Measurements from ENCODE around the gene ZNF43. TPM values are rescaled to one million over a fixed set of nuclear protein-coding genes. Genes with fewer than 3 reads are reported as not detected.
"Not testable (repeated sequence)": the region's sequence is repeated elsewhere in the genome, so short reads cannot be mapped to it uniquely, and the experiment has no call there.

The ZNF43 gene
- 16.7 TPM for polyA plus RNA-seq (2013, experiment 1 of 2)
- 18.2 TPM for polyA plus RNA-seq (2013, experiment 2 of 2)

DNA sequence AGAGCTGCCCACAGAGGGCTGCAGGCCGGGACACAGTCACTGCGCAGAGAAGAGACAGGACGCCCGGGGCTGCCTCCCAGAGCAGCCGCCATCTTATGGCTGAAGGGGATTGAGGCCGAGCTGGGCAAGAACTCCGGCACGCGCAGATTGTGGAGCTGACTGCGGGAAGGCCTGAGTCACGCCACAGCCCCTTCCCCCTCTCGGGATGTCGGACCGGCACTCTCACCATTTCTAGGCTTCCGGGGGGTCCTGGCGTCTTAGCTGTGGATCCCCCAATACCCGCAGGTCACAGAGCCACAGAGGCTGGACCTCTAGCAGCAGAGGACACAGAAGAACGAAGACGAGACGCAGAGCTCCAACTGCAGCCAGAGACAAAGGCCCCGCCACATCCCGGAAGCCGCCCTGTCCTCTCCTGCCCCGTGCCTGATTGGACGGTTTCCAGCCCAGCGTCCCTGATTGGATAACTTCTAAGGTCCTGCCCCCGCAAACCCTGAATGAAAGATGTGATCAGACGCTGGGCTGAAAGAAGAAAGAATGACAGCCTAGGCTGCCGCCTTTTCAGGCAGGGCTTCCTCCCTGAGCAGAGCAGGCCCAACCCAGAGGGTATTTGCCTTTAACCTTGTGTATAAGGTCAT, at the start of gene ZNF43:
Gene ZNF43 (minus strand): TSS at position 373 of the 635 bp plus-strand sequence. CDS start 144 bp downstream, at position 229.
- 0% methylated on average over 22 to 28 of the region's 29 CpGs for WGBS, 2 experiments (ENCODE audit: insufficient coverage in 2 of 2)
- Histone ChIP-seq H3K27ac (ENCODE audit: low read depth, low read length, severe bottlenecking) (peak within 1 kb of the TSS; percentile 100), H3K4me1 (ENCODE audit: control insufficient read depth, insufficient read depth, low read length, poor library complexity, severe bottlenecking) (peaks cover 7% of the 10 kb centered on the region), H3K36me3 (ENCODE audit: control insufficient read depth, insufficient read depth, low read length) (peaks cover 64% of the 10 kb centered on the region), H3K4me3 (ENCODE audit: extremely low read depth, insufficient read depth, low read length, poor library complexity, severe bottlenecking) (peak within 1 kb of the TSS; percentile 81), H3K9me3 (ENCODE audit: control insufficient read depth, low read length) (peaks cover 16% of the 10 kb centered on the region)

DNA sequence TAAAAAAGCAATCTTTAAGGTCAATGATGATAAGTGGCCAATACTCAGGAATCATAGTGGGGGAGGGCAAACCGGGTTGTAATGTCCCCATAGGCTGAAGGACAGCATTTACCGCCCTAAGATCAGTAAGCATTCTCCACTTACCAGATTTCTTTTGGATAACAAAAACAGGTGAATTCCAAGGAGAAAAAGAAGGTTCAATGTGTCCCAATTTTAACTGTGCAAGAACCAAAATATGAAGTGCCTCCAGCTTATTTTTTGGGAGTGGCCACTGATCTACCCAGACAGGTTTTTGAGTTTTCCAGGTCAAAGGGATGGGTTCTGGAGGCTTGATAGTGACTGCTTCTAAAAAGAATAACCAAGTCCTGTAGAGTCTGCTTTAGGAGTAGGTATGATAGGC, 49.5 kb upstream of the ZNF43 start:
- H3K4me3 ChIP-seq (ENCODE audit: extremely low read depth, insufficient read depth, low read length, poor library complexity, severe bottlenecking); H3K27ac ChIP-seq (ENCODE audit: low read depth, low read length, severe bottlenecking); H3K36me3 ChIP-seq (ENCODE audit: control insufficient read depth, insufficient read depth, low read length); H3K4me1 ChIP-seq (ENCODE audit: control insufficient read depth, insufficient read depth, low read length, poor library complexity, severe bottlenecking): not testable (repeated sequence)
- WGBS, 2 experiments (ENCODE audit: insufficient coverage in 2 of 2) = 49 to 71% methylated on average over 1 to 2 of the region's 2 CpGs
- peaks cover 28% of the 10 kb centered on the region for H3K9me3 ChIP-seq (ENCODE audit: control insufficient read depth, low read length)

DNA sequence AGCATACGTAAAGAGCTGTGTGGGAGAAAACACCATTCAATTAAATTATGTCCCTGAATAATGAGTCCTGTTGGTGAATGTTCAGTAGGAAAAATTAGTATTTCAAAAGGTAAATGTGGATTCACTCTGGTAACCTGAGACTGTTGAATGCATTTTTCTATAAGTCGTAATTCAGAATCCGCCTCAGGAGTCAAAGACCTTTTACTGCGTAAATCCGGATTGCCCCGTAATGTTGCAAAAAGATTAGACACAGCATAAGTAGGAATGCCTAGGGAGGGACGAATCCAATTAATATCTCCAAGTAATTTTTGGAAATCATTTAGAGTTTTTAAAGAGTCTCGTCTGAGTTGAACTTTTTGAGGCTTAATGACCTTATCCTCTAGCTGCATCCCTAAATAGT, 48.8 kb upstream of the ZNF43 start:
- WGBS, 2 experiments (ENCODE audit: insufficient coverage in 2 of 2) = 93 to 96% methylated on average over 4 to 6 of the region's 8 CpGs
- H3K9me3 ChIP-seq (ENCODE audit: control insufficient read depth, low read length) = peaks cover 30% of the 10 kb centered on the region
- not testable (repeated sequence) for H3K4me1 ChIP-seq (ENCODE audit: control insufficient read depth, insufficient read depth, low read length, poor library complexity, severe bottlenecking); H3K27ac ChIP-seq (ENCODE audit: low read depth, low read length, severe bottlenecking); H3K4me3 ChIP-seq (ENCODE audit: extremely low read depth, insufficient read depth, low read length, poor library complexity, severe bottlenecking); H3K36me3 ChIP-seq (ENCODE audit: control insufficient read depth, insufficient read depth, low read length)

DNA sequence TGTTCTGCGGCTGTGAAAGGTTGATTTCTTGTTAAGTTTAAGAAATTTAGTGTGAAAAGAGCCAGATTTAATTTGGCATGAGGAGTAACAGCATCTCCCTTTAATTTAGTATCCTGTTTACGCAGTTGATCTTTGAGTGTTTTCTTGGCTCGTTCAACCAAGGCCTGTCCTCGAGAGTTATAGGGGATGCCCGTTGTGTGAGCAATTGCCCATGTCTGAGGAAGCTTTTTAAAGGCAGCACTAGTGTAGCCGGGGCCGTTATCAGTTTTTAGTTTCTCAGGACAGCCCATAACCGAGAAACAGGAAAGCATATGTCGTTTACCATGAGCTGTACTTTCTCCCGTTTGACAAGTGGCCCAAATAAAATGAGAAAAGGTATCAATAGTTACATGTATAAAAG, 47.5 kb upstream of the ZNF43 start:
- H3K4me1 ChIP-seq (ENCODE audit: control insufficient read depth, insufficient read depth, low read length, poor library complexity, severe bottlenecking) = no peaks in the 10 kb centered on the region
- 82 to 91% methylated on average over 9 to 10 of the region's 10 CpGs for WGBS, 2 experiments (ENCODE audit: insufficient coverage in 2 of 2)
- H3K27ac ChIP-seq (ENCODE audit: low read depth, low read length, severe bottlenecking) = no peak overlapping the region

DNA sequence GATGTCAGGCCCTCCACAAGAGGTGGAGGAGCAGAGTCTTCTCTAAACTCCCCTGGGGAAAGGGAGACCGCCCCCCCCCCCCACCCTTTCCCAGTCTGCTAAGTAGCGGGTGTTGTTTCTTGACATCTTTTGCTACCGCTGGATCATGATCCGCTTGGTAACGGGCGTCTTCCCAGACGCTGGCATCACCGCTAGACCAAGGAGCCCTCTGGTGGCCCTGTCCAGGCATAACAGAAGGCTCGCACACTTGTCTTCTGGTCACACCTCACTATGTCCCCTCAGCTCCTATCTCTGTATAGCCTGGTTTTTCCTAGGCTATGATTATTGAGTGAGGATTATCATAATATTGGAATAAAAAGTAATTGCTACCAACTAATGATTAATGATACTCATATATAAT, 44.8 kb upstream of the ZNF43 start:
- no CpG with 5 or more reads among the region's 9 CpGs for WGBS, 2 experiments (ENCODE audit: insufficient coverage in 2 of 2)
- peaks cover 38% of the 10 kb centered on the region for H3K9me3 ChIP-seq (ENCODE audit: control insufficient read depth, low read length)
- not testable (repeated sequence) for H3K27ac ChIP-seq (ENCODE audit: low read depth, low read length, severe bottlenecking); H3K4me1 ChIP-seq (ENCODE audit: control insufficient read depth, insufficient read depth, low read length, poor library complexity, severe bottlenecking); H3K4me3 ChIP-seq (ENCODE audit: extremely low read depth, insufficient read depth, low read length, poor library complexity, severe bottlenecking); H3K36me3 ChIP-seq (ENCODE audit: control insufficient read depth, insufficient read depth, low read length)

More for the DNA sequence above, 47.5 kb upstream of the ZNF43 start:
- Histone ChIP-seq H3K9me3 (ENCODE audit: control insufficient read depth, low read length) (peaks cover 43% of the 10 kb centered on the region), H3K36me3 (ENCODE audit: control insufficient read depth, insufficient read depth, low read length) (no peaks in the 10 kb centered on the region), H3K4me3 (ENCODE audit: extremely low read depth, insufficient read depth, low read length, poor library complexity, severe bottlenecking) (no peak overlapping the region)

DNA sequence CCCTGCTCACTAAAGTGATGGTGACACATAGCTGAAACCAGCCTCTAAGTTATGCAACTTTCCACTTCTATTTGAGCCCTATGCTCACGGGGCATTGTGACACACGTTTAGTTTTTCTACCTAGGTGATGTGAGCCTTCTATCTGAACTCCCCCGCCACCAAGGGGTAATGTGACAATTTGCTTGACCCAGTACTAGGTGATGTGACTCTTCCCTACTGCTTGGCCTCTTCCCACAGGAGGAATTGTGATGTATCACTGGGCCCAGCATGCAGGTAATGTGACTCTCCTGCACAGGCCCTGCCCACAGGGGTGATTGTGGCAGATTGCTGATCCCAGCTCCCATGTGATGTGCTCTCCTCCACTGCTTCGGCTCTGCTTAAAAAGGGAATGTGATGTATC, 42.7 kb upstream of the ZNF43 start:
- H3K4me1 ChIP-seq (ENCODE audit: control insufficient read depth, insufficient read depth, low read length, poor library complexity, severe bottlenecking) = no peaks in the 10 kb centered on the region
- H3K27ac ChIP-seq (ENCODE audit: low read depth, low read length, severe bottlenecking) = no peak overlapping the region
- no peak overlapping the region for H3K4me3 ChIP-seq (ENCODE audit: extremely low read depth, insufficient read depth, low read length, poor library complexity, severe bottlenecking)
- peaks cover 26% of the 10 kb centered on the region for H3K9me3 ChIP-seq (ENCODE audit: control insufficient read depth, low read length)
- WGBS, 2 experiments (ENCODE audit: insufficient coverage in 2 of 2) = 45 to 57% methylated on average over 2 to 3 of the region's 4 CpGs
- no peaks in the 10 kb centered on the region for H3K36me3 ChIP-seq (ENCODE audit: control insufficient read depth, insufficient read depth, low read length)

DNA sequence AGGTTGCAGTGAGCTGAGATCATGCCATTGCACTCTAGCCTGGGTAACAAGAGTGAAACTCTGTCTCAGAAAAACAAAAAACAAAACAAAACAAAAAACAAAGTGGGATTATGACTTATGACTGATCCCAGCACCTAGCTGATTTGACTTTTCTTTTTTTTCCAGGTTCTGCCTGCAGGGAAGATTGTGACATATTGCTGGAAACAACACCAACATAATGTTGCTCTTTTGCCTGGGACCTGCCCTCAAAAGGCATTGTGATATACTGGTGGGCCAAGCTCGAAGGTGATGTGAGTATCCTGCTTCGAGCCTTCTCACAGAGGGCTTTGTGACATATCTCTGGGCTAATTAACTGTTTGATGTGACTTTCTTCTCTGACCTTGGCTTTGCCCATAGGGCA, 42.0 kb upstream of the ZNF43 start:
- no peaks in the 10 kb centered on the region for H3K36me3 ChIP-seq (ENCODE audit: control insufficient read depth, insufficient read depth, low read length)
- no peaks in the 10 kb centered on the region for H3K4me1 ChIP-seq (ENCODE audit: control insufficient read depth, insufficient read depth, low read length, poor library complexity, severe bottlenecking)
- H3K4me3 ChIP-seq (ENCODE audit: extremely low read depth, insufficient read depth, low read length, poor library complexity, severe bottlenecking) = no peak overlapping the region
- H3K27ac ChIP-seq (ENCODE audit: low read depth, low read length, severe bottlenecking) = no peak overlapping the region
- WGBS, 2 experiments (ENCODE audit: insufficient coverage in 2 of 2) = 77 to 80% methylated on average over 2 of the region's 2 CpGs
- H3K9me3 ChIP-seq (ENCODE audit: control insufficient read depth, low read length) = peaks cover 26% of the 10 kb centered on the region

DNA sequence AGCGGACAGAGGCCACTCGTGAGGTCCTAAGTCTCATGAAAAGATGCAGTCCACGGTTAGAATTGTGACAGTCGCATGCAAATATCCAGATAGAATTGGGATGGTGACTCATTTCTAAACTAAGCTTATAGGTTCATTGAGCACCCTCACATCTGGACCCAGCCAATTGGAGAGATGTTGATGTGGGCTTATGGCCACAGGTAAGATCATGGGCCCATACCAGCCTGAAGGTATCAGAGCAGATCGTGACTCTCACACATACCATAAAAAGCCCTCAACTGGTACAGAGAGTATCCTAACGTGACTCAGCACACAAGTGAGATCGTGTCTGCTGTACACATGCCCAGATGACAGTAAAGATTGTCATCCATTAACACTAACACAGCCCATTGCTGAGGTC, 40.6 kb upstream of the ZNF43 start:
- WGBS, 2 experiments (ENCODE audit: insufficient coverage in 2 of 2) = 89 to 91% methylated on average over 4 of the region's 7 CpGs

DNA sequence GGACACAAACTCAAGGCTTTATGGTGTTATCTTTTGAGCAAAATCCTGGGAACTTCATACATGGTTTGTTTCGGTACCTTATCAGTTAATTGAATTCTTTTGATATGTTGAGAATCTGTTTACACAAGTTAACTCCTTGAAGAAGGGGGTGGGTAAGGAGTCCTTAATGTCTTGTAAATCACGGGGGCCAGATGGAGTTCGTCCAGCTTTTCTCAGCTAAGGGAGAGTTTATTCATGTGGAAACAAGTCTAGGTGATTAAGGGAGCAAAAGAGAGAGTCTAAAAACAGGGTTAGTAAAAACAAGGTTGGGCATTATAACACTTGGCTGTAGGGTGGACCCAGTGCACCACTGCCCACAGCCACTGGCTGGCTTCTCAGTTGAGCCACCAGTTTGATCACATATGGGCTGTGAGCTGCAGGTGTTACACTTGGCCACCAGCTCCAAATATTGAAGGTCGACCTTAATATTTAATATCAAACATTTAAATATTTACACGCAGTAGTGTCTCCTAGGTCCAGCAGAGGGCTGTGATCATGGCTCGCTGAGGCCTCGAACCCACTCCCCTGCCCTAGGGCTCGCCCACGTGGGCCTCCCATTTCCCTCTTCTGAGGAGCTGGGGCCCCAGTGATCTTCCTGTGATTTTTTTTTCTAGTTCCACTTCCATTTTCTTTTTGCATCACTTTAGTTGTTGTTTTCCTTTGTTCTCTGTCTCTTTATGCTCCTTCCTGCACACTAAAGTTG, 21.0 kb upstream of the ZNF43 start:
- Histone ChIP-seq H3K4me1 (ENCODE audit: control insufficient read depth, insufficient read depth, low read length, poor library complexity, severe bottlenecking) (no peaks in the 10 kb centered on the region), H3K4me3 (ENCODE audit: extremely low read depth, insufficient read depth, low read length, poor library complexity, severe bottlenecking) (no peak overlapping the region), H3K9me3 (ENCODE audit: control insufficient read depth, low read length) (peaks cover 28% of the 10 kb centered on the region), H3K36me3 (ENCODE audit: control insufficient read depth, insufficient read depth, low read length) (no peaks in the 10 kb centered on the region), H3K27ac (ENCODE audit: low read depth, low read length, severe bottlenecking) (no peak overlapping the region)
- 66 to 68% methylated on average over 8 of the region's 9 CpGs for WGBS, 2 experiments (ENCODE audit: insufficient coverage in 2 of 2)

More for the DNA sequence above, 40.6 kb upstream of the ZNF43 start:
- H3K27ac ChIP-seq (ENCODE audit: low read depth, low read length, severe bottlenecking); H3K4me3 ChIP-seq (ENCODE audit: extremely low read depth, insufficient read depth, low read length, poor library complexity, severe bottlenecking); H3K4me1 ChIP-seq (ENCODE audit: control insufficient read depth, insufficient read depth, low read length, poor library complexity, severe bottlenecking); H3K36me3 ChIP-seq (ENCODE audit: control insufficient read depth, insufficient read depth, low read length): not testable (repeated sequence)
- H3K9me3 ChIP-seq (ENCODE audit: control insufficient read depth, low read length) = peaks cover 24% of the 10 kb centered on the region

DNA sequence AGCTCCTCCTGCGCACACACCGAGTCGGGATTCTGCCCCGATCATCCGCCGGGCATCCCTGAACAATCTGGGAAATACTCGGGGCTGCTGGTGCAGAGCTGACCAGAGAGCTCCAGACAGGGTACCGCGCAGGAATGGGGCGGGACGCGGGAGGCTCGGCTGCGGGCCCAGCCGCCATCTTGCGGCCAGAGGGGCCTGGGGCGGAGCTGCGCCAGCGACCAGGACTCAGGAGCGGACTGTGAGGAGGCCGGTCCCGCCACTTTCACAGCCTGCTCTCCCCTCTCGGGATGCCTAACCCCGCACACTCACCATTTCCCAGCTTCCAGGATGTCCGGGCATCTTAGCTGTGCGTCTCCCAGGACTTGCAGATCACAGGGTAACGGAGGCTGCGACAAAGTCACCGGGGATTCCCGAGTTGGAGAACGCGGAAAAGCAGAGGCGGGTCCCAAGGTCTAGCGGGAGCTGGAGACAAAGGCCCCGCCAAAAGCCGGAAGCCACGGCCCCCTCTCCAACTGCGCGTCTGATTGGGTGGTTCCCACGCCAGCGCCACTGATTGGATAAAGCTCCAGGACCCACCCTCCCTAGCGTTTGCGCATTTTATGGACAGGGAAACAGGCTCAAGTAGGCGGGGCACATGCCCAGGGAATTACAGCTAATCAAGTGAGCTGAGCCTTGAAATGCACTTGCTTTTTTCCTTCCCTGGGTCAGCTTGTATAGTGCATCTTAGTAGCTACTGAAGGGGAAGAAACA, 15.8 kb upstream of the ZNF43 start:
- Histone ChIP-seq H3K27ac (ENCODE audit: low read depth, low read length, severe bottlenecking) (peak overlapping the region; percentile 98), H3K36me3 (ENCODE audit: control insufficient read depth, insufficient read depth, low read length) (peaks cover 41% of the 10 kb centered on the region), H3K4me3 (ENCODE audit: extremely low read depth, insufficient read depth, low read length, poor library complexity, severe bottlenecking) (peak overlapping the region; percentile 77), H3K9me3 (ENCODE audit: control insufficient read depth, low read length) (peaks cover 6% of the 10 kb centered on the region), H3K4me1 (ENCODE audit: control insufficient read depth, insufficient read depth, low read length, poor library complexity, severe bottlenecking) (no peaks in the 10 kb centered on the region)
- 0% methylated on average over 26 to 41 of the region's 44 CpGs for WGBS, 2 experiments (ENCODE audit: insufficient coverage in 2 of 2)

All from mesodermal cell (in vitro differentiated cells).